HS-27A (cell line): ENCODE results near the gene SAMD9.
"Not testable (repeated sequence)": the region's sequence is repeated elsewhere in the genome, so short reads cannot be mapped to it uniquely, and the experiment has no call there.

Source experiments
- DNase-seq: peaks from one replicate; pipeline ENCODE4 v3.0.0-alpha.2; 2012; ENCODE audit warnings: low read depth, missing footprints

Gene SAMD9

DNA sequence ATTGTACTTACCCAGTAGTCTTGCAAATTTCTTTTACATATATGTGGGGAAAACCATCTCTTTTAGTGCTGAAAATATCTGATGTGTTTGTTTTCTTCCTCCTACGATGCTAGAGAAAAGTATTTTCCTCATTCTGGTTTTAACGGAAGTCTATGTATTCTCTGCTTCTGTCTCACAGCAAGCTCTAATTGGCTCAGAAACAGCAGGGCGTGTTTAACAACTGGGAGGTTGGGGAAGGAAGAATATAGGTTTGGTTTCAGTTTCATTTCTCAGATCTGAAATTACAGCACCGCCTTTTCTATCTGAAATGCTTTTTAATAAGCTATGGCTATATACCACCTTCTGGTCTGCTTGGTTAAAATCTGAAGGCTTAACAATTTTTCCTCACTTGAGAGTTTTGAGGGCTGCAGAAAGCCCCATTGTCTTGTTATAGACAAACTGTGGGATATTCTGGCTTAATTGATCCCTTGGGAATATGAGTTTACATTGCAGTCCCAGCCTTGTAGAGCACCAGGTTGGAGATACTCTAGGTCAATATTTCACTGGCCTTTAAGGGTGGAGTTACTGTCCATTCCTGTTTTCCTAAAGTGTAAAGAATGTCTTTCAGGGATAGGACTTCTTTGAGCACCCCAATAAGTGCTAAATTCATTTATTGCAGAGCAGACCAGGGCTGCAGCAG lies at the start of gene SAMD9:
Gene SAMD9, minus strand, starts transcription at position 128 of the 679 bp plus-strand sequence. CDS start 11,882 bp downstream, outside the sequence.
- DNase-seq, result no peak

DNA sequence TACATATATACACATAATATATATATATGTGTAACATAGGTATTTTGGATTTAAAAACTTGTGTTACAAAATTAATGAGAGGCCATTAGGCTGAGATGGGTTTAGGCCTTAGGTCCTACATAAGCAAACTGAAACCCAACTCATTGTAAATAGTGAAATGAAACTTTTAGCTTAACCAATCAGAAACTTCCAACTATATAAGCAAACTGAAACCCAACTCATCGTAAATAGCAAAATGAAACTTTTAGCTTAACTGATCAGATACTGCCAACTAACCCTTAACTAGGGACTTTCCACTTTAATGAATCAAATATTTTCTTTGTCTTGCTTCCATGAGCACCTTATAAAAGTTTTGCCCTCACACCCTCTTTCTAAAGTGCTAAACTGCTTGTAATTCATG lies 47.7 kb upstream of the SAMD9 start:
- no peak for DNase-seq

DNA sequence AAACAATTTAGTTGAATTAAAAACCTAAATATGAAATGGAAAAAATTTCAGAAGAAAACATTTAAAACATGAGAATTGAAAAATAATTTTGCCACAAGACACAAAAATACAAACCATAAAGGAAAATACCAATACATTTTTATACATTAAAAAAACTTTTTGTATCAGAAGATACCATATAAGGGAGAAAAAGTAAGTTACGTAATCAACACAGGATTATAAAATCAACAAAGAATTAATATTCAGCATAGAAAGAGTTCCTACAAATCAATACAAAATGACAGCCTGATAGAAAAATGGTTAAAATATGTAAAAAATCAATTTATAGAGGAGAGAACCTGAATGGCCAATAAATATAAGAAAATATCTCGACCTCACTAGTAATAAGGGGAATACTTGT lies 47.0 kb upstream of the SAMD9 start:
- DNase-seq, result no peak

GRCh38 chr7:93161181-93161762 lies 43.5 kb upstream of the SAMD9 start:
- no peak for DNase-seq

DNA sequence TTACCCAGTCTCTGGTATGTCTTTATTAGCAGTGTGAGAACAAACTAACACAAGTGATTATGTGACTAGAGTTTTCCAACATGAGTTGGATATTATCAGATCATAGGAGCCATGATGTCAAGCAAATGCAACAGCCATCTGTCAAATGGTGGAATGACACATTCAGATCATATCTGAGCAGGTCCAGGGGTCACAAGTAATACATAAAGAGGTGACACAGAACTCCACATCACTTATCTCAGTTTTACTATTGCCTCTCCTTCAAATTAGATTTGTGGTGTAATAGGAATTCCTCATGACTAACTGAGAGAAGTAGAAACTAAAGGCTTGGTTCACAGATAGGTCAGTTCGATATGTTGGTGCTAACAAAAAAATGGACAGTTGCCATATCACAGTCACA lies 42.6 kb upstream of the SAMD9 start:
- DNase-seq, result no peak

DNA sequence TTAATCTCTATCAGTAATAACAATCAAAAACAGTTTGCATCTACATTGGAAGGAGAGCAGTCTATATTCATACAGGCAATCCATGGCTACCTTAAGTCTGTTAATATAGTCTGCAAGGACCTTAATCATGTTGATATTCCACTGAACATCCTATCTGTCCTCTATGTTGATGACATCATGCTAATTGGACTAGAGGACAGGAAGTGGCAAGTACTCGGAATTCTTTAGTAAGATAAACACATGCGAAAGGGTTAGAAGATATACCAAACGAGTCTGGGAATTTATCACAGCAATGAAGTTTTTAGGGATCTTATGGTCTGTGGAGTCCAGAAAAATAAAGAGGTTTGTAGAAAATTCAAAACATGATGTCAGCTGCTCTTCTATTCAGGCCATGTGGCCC lies 41.7 kb upstream of the SAMD9 start:
- no peak for DNase-seq

DNA sequence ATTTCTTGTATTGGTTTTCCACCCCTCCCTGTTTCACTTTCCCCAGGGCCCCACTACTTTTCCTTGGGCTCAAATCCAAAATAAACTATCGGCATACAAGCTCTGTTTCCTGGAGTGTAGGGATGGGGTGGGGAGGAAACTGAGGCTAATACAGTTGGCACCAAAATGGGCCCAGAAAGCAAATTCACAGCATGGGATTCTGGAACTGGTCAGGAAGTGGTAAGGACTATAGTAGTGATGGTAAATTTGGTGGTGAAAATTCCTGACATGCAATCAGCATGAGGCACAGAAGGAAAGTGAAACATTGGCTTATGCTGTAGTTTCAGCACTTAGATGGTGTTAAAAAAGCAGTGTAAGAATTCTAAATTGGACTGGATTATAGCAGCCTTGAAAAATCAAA lies 39.1 kb upstream of the SAMD9 start:
- DNase-seq, result no peak

GRCh38 chr7:93150200-93150835 lies 32.5 kb upstream of the SAMD9 start:
- DNase-seq, result no peak

DNA sequence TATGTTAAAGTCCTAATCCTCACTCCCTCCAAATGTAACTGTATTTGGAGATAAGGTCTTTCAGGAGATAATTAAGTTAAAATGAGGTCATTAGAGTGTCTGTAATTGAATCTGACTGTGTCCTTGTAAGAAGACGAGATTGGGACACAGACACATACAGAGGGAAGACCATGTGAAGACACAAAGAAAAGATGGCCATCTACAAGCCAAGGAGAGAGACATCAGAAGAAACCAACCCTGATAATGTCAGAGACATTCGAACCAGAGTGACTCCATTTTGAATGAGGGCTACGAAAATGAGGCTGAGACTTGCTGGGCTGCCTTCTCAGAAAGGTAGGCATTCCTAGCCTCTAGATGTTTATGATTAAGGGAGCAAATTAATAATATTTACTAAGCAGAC lies 30.9 kb upstream of the SAMD9 start:
- no peak for DNase-seq

- DNase-seq, result no peak
Measured at GRCh38 chr7:93148144-93148543, 30.4 kb upstream of the SAMD9 start, which contains the start of gene SAMD9L. TSS of gene SAMD9L (minus strand) at chr7:93148385. CDS start at chr7:93135971, 12,414 bp downstream.

- DNase-seq, result no peak
Measured at GRCh38 chr7:93147363-93147762, 29.6 kb upstream of the SAMD9 start.

DNA sequence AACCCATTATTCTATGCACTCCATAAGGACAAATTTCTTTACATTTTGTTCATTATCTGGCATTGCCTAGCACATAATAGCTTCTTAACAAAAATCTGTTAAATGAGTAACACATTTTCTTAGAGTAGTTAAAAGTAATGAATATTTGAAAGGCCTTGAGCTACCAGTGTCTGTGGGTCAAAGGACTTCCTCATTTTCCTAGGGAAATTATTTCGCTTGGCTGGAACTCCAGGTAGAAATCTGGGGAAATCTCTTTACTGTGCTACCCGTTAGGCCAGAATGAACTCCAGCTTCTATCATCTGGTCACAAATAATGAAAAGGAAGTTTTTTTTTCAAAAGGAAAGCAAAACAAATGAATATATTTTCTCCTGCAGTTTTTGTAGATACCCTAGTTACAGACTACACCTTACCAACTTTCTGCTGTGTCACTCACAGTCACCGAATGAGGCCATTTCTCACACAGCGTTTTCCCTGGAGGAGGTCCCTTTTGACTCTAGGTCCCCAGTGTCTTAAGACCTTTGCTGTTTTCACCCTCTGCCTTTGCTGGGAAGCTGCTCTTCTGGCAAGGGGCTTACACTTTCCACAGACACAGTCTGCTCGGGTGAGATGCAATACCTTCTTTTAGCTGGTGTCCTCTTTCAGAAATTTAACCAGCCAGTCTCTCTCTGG lies 28.8 kb upstream of the SAMD9 start:
- no peak for DNase-seq

- no peak for DNase-seq
Measured at GRCh38 chr7:93146036-93146435, 28.3 kb upstream of the SAMD9 start.

GRCh38 chr7:93145354-93145753 lies 27.6 kb upstream of the SAMD9 start:
- DNase-seq, result no peak

- no peak for DNase-seq
Measured at GRCh38 chr7:93142127-93142526, 24.3 kb upstream of the SAMD9 start.

- DNase-seq, result no peak
Measured at GRCh38 chr7:93140582-93141191, 22.9 kb upstream of the SAMD9 start.

- no peak for DNase-seq
Measured at GRCh38 chr7:93138576-93138975, 20.8 kb upstream of the SAMD9 start.

DNA sequence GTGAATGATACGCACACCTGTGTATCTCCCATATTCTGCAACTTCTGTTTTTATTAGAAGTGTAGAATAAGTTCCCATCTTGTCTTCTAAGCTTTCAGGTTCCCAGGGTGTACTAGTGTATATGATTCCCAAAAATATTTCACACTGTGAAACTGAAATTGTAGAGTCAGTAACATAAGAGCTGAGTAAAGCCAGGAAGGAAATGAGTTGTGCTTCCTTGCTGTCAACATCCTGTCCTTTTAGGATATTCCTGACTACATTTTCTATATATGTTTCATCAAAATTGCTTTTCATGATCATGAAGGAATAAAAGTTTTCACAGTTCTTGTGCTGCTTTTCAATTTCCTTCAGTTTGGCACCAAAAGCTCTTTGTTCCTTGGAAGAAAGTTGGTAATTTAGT lies 15.2 kb upstream of the SAMD9 start:
- no peak for DNase-seq

DNA sequence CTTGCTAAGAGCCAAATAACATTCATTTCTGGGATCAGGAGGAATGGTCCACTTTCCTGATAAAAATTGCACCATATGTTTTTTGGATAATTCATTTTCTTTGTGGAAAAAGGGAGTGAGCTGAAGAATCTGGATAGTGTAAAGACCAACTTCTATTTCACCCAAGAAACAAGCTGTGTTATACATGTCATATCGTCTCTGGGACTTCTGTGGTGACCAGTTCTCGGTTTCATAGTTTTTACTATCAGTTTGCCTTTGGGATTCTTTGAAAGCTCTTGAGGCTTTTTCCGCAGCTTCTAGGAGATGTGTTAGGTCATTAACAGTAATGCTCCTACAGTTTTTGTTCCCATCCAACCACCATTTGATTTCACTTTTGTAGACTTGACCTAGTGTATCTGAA lies 14.4 kb upstream of the SAMD9 start:
- DNase-seq, result no peak

DNA sequence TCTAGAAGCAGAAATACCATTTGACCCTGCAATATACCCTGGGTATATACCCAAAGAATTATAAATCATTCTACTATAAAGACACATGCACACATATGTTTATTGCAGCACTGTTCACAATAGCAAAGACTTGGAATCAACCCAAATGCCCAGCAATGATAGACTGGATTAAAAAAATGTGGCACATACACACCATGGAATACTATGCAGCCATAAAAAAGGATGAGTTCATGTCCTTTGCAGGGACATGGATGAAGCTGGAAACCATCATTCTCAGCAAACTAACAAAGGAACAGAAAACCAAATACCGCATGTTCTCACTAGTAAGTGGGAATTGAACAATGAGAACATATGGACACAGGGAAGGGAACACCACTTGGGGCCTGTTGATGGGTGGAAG lies 9.2 kb upstream of the SAMD9 start:
- not testable (repeated sequence) for DNase-seq

DNA sequence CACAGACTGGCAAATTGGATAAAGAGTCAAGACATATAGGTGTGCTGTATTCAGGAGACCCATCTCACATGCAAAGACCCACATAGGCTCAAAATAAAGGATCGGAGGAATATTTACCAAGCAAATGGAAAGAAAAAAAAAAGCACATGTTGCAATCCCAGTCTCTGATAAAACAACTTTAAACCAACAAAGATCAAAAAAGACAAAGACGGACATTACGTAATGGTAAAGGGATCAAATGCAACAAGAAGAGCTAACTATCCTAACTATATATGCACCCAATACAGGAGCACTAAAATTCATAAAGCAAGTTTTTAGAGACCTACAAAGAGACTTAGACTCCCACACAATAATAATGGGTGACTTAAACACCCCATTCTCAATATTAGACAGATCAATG lies 5.8 kb upstream of the SAMD9 start:
- not testable (repeated sequence) for DNase-seq
